Neural crest cell (in vitro differentiated cells): ENCODE results near the gene EP400. TPM values are rescaled to one million over a fixed set of nuclear protein-coding genes. Genes with fewer than 3 reads are reported as not detected.
A peak's percentile ranks its signal among the peaks of the same experiment; 100 is the strongest.

ENCODE experiments used
- DNase-seq: peaks from one replicate; pipeline ENCODE4 v3.0.0; 2021; ENCODE audit warnings: low read depth, mixed read lengths, low spot score
- H3K27ac Mint-ChIP-seq: one replicate; pipeline ENCODE4 v1.8.0; 2021; ENCODE audit warnings: mild to moderate bottlenecking, mixed read lengths; ENCODE audit not compliant: unreplicated experiment
- H3K27me3 Mint-ChIP-seq: 2 replicates; pipeline ENCODE4 v1.8.0; 2021; ENCODE audit warnings: low read depth, mild to moderate bottlenecking, mixed read lengths
- H3K36me3 Mint-ChIP-seq: 2 replicates; pipeline ENCODE4 v1.8.0; 2021; ENCODE audit warnings: low read depth, mild to moderate bottlenecking, mixed read lengths
- H3K4me1 Mint-ChIP-seq: 2 replicates; pipeline ENCODE4 v1.8.0; 2021; ENCODE audit warnings: mixed read lengths
- H3K4me3 Mint-ChIP-seq: one replicate; pipeline ENCODE4 v1.8.0; 2021; ENCODE audit warnings: mild to moderate bottlenecking, mixed read lengths
- H3K9me3 Mint-ChIP-seq: 2 replicates; pipeline ENCODE4 v1.8.0; 2021; ENCODE audit warnings: mixed read lengths
- total RNA-seq: library from RNA; stranded (reverse); gene quantifications from 2 replicates; pipeline ENCODE4 v1.2.1, GENCODE V29; 2021
- TF ChIP-seq, protein P1 (sequence below): fragments of 200-600 bp; sonication (generic); conservative IDR thresholded peaks from 2 replicates; pipeline ENCODE4 v1.5.0; 2021; ENCODE audit warnings: antibody characterized with exemption, mild to moderate bottlenecking

EP400 gene
- total RNA-seq, 1 donor from 2014 or later: 73.4 TPM

DNA sequence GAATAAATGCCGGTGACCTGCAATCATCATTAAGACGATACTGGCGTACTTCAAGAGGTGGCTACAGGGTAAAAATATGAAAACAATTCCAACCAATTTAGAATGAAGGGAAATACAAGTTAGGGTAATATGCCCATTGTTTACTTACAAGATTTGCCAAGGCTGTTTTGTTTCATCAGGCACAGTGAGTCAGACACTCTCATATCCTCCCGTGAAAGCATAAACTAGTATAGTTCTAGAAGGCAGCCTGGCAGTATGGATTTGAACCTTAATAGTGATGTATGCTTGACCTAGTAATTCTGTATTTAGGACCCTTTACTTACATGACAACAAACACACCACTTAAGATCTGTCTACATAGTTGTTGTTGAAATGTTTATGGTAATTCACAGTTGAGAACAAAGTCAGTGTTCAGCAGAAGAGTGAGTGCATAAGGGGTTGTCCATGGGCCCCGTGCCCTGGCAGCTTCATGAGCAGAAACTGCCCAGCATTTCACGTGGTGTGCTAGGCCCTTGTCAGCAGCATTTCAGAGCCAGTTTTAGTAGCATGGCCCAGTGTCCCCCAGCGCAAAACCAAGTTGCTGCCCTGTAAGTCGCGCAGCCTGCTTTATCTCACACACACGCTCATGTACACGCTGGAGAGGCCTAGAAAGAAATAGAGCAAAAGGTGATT lies 80.8 kb downstream of the EP400 start:
- no peak overlapping the region for H3K4me3 Mint-ChIP-seq
- TF ChIP-seq, protein P1, sequence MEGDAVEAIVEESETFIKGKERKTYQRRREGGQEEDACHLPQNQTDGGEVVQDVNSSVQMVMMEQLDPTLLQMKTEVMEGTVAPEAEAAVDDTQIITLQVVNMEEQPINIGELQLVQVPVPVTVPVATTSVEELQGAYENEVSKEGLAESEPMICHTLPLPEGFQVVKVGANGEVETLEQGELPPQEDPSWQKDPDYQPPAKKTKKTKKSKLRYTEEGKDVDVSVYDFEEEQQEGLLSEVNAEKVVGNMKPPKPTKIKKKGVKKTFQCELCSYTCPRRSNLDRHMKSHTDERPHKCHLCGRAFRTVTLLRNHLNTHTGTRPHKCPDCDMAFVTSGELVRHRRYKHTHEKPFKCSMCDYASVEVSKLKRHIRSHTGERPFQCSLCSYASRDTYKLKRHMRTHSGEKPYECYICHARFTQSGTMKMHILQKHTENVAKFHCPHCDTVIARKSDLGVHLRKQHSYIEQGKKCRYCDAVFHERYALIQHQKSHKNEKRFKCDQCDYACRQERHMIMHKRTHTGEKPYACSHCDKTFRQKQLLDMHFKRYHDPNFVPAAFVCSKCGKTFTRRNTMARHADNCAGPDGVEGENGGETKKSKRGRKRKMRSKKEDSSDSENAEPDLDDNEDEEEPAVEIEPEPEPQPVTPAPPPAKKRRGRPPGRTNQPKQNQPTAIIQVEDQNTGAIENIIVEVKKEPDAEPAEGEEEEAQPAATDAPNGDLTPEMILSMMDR: no peak
- no peaks in the 10 kb centered on the region for H3K27me3 Mint-ChIP-seq
- DNase-seq: no peak
- H3K27ac Mint-ChIP-seq: no peak overlapping the region
- no peaks in the 10 kb centered on the region for H3K9me3 Mint-ChIP-seq
- H3K36me3 Mint-ChIP-seq: peaks cover 21% of the 10 kb centered on the region
- H3K4me1 Mint-ChIP-seq: no peaks in the 10 kb centered on the region

DNA sequence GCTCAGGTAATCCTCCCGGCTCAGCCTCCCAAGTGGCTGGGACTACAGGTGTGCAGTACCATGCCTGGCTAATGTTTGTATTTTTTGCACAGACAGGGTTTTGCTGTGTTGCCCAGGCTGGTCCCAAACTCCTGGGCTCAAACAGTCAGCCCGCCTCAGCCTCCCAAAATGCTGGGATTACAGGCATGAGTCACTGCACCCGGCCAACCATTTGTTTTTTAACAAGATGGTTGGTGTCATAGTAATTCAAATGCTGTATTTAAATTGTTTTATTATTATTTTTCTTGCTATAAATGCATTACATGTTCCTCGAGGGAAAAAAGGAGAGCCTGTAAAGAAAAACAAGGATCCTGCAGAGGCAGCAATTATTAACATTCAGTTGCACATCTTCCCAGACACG lies 83.9 kb downstream of the EP400 start:
- TF ChIP-seq, protein P1: no peak
- Mint-ChIP-seq H3K27me3 (no peaks in the 10 kb centered on the region), H3K27ac (no peak overlapping the region), H3K9me3 (no peaks in the 10 kb centered on the region), H3K4me3 (no peak overlapping the region), H3K36me3 (peaks cover 24% of the 10 kb centered on the region), H3K4me1 (no peaks in the 10 kb centered on the region)
- no peak for DNase-seq

DNA sequence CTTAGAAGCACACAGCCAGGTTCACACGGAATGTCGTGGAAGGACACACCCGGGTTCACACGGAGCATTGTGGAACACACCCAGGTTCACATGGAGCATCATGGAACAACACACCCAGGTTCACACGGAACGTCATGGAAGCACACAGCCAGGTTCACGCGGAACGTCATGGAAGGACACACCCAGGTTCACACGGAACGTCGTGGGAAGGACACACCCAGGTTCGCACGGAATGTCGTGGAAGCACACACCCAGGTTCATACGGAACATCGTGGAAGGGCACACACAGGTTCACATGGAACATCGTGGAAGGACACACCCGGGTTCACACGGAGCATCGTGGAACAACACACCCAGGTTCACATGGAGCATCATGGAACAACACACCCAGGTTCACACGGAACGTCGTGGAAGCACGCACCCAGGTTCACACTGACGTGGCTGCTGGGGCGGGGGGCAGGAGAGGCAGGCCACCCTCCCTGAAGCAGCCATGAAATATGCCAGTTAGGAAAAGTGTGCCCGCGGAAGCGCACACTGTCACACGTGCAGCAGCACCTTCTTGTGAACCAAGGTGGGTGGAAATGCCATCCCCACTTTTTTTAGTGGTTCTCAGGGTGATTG lies 86.4 kb downstream of the EP400 start:
- Mint-ChIP-seq H3K9me3 (no peaks in the 10 kb centered on the region), H3K4me1 (no peaks in the 10 kb centered on the region), H3K36me3 (peaks cover 26% of the 10 kb centered on the region), H3K27me3 (no peaks in the 10 kb centered on the region), H3K27ac (peak overlapping the region; percentile 8), H3K4me3 (no peak overlapping the region)
- DNase-seq: no peak
- TF ChIP-seq, protein P1: no peak

DNA sequence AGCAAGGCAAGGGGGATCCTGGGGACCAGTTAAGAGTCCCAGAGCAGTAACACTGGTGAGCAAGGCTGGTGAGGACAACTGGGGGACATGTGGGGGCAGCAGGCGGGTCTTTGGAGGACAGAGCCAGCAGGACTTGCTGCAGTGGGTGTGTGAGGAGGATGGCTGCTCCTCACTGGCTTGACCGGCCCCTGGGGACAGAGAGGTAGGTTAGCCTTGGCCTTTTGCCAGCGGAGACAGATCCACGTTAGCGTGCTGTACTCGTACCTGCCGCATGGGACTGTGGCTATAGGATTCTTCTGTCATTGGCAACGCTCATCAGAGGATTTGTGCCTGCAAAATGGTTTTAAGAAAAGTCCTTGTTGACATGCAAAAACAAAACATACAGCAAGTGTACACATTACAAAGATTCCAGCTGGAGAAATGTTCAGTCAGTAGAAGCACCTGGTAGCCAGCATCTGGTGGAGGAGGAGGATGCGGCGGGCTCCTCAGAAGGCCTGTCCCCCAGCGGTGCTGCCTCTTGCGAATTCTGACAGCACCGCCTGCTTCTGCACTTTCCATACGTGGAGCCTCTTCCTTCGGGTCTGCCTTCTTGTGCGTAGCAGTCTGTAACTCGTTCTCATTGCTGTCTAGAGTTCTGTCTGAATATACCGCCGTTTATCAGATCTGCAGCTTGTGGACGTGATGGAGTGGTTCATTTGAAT lies 91.3 kb downstream of the EP400 start:
- no peak overlapping the region for H3K27ac Mint-ChIP-seq

DNA sequence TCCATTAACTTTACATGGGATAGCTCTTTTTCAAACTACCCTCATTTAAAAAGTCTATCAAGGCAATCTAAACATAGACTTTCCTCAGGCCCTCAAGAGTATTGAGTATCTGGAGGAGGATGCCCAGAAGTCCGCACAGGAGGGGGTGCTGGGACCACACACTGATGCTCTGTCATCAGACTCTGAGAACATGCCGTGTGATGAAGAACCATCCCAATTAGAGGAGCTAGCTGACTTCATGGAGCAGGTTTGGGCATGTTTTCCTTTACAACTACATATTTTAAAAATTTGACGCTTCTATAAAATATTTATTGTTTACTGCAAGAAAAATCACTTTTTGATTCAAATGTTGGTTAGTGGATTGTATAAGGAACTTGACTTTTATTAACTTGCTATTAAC lies 93.5 kb downstream of the EP400 start:
- Mint-ChIP-seq H3K4me3 (no peak overlapping the region), H3K9me3 (no peaks in the 10 kb centered on the region), H3K4me1 (no peaks in the 10 kb centered on the region), H3K27me3 (no peaks in the 10 kb centered on the region), H3K36me3 (peaks cover 14% of the 10 kb centered on the region), H3K27ac (no peak overlapping the region)
- no peak for DNase-seq
- TF ChIP-seq, protein P1: no peak

More for the DNA sequence above, 91.3 kb downstream of the EP400 start:
- DNase-seq: no peak
- H3K36me3 Mint-ChIP-seq: peaks cover 9% of the 10 kb centered on the region
- H3K4me3 Mint-ChIP-seq: no peak overlapping the region
- no peaks in the 10 kb centered on the region for H3K27me3 Mint-ChIP-seq
- no peaks in the 10 kb centered on the region for H3K9me3 Mint-ChIP-seq
- TF ChIP-seq, protein P1: no peak
- H3K4me1 Mint-ChIP-seq: no peaks in the 10 kb centered on the region
